NCI-H2171 treated with DMSO at 0.1 percent for 48 hours (cell line): ENCODE measurements around the gene NT5C1B.
"Not testable (repeated sequence)": the region's sequence is repeated elsewhere in the genome, so short reads cannot be mapped to it uniquely, and the experiment has no call there.

Experiments used
- DNase-seq: peaks from one replicate; lab custom pipeline; 2025; lab: John Stamatoyannopoulos, UW

The NT5C1B gene

DNA sequence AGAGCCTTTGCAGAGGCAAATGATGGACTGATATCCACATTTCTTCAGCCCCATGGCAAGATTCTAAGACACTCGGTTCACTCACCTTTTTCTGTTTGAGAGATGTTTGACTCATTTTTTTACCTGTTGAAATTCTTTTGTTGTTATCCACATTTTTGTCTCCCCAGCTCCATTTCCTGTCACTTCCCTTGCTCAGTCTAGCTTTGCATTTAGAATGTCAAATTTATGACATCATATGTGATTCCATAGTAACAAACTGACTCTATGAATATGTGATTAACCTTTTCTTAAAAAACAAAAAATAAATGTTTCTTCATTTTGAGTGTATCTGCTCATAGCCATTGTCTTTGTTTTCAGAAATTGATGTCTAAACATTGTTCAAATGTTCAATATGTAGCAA, at the start of gene NT5C1B:
TSS of gene NT5C1B (minus strand) at position 216 of the 400 bp plus-strand sequence. CDS start at position 115, 101 bp downstream.
- DNase-seq = no peak

DNA sequence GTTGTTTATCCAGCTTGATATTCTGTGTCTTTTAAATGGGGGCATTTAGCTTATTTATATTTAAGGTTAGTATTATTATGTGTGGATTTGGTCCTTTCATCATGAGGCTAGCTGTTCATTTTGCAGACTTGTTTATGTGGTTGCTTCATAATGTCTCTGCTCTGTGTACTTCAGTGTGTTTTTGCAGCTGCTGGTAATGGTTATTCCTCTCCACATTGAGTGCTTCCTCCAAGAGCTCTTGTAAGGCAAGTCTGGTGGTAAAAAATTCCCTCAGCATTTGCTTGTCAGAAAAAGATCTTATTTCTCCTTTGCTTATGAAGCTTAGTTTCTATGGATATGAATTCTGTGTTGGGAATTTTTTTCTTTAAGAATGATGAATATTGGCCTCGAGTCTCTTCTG, 47.8 kb upstream of the NT5C1B start:
- no peak for DNase-seq

DNA sequence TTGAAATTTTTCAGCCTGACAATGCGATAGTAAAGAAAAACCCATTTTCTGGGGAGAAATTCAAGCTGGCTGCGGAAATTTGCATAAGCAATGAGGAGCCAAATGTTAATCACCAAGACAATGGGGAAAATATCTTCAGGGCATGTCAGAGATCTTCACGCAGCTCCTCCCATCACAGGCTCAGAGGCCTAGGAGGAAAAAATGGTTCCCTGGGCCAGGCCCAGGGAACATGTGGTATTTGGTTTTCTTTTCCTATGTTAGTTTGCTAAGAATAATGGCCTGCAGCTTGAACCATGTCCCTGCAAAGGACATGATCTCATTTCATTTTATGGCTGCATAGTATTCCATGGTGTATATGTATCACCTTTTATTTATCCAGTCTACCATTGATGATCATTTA, 43.3 kb upstream of the NT5C1B start:
- not testable (repeated sequence) for DNase-seq

DNA sequence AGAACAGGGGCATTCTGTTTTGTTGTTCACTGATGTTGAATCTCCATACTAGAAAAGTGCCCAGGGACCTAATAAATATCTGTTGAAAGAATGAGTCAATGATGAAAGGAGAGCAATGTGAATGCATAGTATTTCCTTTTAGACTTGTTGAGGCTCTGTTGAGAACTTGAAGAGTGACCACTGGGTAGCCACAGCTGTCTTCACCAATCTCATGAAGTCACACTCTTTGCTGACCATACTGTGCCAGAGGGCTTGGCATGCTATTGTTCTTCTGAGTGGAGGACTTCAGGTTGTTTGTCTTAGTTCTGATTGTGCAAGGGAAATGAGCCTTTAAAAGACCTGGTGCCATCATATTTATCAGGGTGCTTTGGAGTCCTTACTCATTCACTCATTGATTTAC, 41.6 kb upstream of the NT5C1B start:
- no peak for DNase-seq

DNA sequence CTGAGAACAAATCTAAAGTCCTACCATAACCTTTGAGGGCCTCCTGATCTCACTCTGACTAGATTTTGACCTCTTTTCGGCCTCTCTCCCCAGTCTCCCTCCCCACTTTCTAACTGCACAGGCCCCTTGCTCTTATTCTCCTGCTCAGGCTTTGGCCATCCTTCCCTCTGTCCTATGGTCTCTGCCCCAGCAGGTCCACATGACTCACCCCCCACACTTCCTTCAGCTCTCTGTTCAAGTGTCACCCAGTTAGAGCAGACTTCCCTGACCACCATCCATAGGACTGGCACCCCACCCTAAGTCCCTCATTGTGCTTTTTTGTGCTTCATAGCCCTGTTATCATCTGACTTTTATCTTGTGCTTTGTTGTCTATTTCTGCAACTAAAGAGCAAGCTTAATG, 41.2 kb upstream of the NT5C1B start:
- DNase-seq = no peak

DNA sequence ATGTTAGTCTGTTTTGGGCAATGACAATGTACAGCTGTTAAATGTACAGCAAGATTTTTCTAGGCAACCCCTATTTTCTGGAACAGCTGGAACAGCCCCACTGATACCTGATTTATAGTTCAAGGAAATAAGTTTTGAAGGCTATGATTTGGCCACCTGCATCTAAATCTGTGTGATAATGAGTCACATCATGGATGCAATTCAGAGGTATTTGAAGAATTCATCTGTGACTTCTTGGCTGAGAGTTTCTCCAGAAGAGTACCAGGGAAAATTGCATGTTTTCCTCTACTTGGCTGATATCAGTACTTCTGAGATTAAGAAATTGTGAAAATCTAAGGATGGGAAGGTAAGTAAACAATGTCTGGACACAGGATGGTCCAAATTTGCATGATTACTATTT, 40.7 kb upstream of the NT5C1B start:
- DNase-seq = no peak

DNA sequence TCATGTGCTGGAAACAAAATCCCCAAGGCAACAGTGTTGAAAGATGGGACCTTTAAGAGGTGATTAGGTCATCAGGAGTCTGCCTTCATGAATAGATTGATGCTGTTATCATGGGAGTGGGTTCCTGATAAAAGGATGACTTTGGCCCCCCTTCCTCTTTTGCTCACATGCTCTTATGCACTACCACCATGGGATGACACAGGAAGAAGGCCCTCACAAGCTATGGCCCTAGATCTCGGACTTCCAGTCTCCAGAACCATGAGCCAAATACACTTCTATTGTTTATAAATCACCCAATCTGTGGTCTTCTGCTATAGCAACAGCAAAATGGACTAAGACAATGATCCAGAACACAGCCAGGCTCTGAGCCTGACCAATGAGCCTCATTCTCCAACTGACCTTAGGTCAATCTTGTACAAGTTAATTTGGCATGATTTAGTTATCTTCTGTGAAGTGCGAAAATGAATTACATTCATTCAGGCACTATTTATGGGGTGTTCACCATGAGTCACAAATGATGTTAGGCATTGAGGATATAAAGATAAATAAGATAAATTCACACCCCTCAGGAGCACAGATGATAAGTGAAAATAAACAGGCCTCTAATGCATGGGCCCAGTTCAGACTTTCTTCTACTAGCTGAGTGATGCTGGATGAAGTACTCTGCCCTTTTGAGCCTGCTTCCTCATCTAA, 37.7 kb upstream of the NT5C1B start:
- DNase-seq = no peak

DNA sequence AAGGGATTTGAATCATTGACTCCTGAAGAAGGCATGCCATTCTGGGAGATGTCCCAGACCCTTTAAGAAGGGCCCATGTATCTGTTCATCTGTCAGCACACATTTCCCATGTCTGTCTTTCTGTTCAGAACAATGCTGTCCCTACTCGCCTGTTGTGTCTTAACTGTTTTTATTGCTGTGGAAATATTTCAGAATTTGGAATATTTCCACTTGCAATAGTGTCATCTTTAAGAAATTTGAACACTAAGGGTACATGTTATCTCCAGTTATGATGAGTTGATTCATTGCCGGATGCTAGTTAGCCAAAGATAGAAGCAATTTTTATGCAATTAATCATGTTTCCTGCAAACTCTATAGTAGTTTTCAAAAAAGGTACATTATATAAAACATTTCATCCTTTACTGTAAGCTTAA, 36.9 kb upstream of the NT5C1B start:
- no peak for DNase-seq

DNA sequence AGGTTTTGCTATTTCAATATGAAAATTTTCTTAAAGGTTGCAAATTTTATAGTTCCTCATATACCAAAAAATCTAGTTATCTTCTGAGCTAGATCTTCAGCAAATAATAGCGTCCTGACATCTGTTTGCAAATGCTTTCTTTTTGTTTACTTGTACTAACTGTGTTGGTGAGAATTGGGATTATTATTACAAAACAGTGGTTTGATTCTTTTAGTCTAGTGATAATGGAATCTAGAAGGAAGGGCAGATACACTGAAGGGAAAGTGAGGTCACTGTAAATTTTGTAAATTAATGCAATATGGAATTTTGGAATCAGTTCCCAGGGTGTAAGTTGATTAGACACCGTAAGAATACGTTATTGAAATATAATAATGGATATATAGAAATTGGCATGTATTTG, 36.2 kb upstream of the NT5C1B start:
- no peak for DNase-seq

DNA sequence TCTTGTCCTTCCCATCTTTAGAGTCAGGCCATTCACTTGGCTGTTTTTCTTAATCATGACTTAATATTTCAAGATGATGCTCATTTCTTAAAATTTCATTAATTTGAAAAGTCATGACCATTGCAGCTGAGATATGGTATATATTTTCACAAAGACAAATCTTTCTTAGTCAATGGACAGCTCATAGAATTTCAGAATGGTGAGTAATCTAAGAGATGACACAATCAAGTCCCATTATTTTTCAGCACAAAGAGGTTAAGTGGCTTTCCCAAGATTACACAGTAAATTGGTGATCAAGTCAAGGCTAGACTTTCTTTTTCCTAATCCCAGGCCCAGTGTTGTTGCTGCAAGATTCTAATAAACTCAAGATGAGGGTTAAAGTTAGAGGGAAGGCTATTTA, 34.4 kb upstream of the NT5C1B start:
- no peak for DNase-seq

DNA sequence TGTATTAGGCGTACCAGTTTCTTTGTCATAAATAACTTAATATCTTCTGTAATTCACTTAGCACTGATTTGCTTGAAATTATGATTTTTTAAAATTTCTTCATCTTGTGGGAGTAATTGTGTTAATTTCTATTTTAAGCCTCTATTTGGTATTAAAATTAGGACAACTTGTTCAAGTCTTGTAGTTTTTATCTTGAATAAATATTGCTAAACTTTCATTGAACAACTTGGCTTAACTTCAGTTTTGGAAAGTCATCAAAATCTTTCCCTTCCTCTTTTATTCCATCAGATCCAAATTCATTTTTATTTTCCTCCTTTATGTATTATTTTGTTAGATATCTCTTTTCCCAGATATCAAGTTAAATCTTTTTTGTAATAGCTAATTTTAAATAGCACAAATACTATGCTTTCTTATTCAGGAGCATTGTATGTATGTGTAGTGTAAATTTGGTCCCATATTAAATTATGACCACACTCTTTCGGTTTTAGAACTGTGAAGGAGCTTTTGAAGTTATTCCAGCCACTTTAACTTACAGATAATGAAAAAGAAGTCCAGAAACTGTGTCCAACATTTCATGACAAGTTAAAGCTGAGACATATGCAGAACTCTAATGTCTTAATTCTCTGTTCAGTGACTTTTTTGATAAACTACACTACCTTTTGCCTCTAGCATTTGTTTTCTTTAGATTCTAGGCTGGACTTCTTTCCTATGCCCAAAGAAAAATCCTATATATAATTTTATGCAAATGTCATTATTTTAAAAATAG, 31.7 kb upstream of the NT5C1B start:
- no peak for DNase-seq

DNA sequence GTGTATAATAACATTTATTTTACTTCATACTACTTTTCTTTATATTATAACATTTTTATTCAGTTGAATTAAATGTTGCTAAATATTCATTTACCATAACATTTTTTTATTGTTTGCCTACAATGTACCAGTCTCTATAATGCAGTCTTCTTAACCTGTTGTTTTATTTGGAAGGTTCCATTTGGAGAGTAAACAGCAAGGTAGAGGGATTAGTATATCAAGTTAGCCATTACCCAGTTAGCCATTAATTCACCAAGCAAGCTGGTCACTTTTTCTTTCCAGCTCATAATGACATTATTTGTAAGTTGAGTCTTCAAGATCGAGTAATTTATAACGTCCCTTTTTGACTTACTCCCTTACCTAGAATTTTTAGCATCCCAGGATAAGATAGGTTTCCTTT, 29.7 kb upstream of the NT5C1B start:
- no peak for DNase-seq

DNA sequence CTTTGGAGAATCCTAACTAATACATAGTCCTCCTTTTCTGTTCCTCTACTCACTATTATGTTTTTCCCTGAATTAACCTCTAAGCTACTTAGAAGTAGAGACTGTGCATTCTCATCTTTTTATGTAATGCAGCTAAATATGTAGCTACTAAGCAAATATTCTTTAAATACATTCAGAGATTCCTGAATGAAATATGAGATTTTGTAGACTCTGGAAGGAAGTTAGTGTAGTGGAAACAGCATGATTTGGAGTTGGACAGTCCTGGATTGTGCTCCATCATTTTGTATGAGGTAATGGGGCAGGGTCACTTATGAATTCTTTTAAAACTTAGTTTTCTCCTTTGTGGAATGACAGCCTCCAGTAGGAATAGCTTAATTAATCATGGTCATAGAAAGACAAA, 24.7 kb upstream of the NT5C1B start:
- DNase-seq = no peak

DNA sequence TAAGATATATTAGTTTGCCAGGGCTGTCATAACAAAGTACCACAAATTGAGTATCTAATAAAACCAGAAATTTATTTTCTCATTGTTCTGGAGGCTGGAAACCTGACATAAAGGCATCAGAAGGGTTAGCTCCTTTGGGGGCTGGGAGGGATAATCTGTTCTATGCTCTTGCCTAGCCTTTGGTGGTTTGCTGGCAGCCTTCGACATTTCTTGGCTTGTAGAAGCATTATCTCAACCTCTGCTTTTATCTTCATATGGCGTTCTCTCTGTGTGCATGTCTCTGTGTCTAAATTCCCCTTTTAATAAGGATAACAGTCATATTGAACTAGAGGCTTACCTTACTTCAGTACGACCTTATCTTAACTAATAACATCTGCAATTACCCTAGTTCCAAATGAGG, 22.8 kb upstream of the NT5C1B start:
- no peak for DNase-seq

DNA sequence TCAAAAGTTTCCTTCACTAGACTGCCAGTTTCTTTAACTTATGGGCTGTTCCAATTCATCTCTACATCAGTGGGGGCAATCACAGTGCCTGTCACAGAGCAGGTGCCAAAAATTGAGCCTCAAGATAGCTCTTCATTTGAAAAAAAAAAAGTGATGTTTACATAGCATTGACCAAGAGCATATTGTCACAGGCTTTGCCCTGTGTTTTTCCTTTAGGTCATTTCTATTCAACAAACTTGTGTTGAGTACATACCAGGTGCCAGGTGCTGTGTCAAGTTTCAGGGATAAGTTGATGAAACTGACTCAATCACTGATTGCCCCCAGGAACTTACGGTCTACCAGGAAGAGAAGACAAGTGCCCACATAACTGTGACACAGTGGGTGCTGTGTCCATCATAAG, 22.2 kb upstream of the NT5C1B start:
- DNase-seq = no peak

DNA sequence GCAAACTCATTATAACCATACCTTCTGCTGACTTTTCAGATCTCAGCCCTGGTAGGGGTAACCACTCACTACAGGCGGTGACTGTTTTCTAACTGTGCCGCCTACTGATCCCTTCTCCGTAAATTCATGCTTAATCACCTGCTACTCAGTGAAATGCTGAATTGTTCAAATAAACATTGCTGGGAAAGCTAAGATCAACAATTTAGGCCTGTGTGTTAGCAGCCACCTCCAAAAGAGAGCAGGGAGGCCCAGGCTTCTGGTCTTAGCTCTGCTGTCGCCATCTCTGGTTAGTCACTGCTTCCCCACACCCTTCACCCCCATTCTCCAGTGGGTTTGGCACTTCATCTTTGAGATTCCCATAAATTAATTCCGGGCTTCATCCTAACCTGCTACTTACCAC, 21.8 kb upstream of the NT5C1B start:
- DNase-seq = no peak

DNA sequence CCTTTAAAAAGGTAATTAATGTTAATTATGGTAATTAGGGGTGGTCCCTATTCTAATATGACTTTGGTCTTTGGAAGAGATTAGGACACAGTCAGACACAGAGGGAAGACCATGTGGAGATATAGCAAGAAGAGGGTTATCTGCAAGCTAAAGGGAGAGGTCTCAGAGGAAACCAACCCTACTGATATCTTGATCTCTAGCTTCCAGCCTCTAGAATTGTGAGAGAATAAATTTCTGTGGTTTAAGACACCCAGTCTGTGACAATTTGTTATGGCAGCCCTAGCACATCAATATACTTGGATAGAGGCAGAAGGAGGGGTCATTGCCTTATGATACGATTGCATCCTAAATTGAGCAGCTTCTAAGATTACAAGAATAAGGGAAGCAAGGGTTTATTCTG, 21.3 kb upstream of the NT5C1B start:
- DNase-seq = no peak

DNA sequence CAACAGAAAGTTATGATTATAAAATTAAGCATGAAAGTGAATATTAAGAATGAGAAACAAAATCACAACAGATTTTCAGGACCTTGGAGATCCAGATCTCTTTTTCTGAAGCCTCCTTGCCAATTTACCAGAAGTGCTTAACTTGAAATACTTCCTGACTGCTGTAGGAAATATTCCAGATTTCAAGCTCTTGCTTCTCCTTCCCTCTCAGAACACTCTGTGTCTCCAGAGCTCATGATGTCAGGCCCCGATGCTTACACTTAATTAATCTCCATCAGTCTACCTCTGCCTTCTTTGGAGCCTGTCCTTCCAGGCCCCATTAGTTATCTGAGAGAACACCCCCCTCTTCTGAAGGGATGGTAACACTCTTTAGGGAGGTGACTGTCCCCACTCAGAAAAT, 20.7 kb upstream of the NT5C1B start:
- no peak for DNase-seq

DNA sequence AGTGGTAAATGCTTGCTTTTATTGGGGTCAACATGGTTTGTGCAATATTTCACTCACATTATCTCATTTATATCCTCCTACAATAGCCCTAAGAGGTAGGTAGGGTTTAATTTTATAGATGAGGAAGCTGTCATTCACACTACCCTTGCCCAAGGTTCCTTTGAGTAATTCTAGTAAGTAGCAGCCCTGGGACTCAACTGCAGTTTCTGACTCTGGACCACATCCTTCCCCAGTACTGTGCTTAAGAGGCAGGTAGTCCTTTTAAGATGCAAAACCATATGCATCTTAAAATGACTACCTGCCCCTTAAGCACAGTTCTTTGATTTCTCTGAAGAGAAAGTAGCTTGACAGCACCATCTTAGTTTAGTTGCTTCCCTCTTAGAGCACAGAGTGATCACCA, 15.7 kb upstream of the NT5C1B start:
- DNase-seq = no peak

DNA sequence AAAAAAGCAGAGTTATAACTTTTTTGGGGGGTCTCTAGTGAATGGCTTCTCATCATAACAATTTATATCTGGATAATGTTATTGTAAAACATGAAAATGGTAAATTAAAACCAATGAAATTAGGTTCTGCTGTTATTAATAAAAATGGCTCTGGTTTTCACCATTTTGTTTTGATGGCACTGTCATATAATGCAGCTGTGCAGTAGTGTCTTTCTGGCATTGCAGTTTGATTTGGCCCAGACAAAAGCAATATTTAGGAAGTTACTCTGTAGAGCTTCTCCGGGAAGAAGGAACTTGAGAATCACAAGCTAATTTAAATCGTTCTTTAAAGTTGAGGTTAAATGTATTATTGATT, 15.1 kb upstream of the NT5C1B start:
- DNase-seq = no peak

DNA sequence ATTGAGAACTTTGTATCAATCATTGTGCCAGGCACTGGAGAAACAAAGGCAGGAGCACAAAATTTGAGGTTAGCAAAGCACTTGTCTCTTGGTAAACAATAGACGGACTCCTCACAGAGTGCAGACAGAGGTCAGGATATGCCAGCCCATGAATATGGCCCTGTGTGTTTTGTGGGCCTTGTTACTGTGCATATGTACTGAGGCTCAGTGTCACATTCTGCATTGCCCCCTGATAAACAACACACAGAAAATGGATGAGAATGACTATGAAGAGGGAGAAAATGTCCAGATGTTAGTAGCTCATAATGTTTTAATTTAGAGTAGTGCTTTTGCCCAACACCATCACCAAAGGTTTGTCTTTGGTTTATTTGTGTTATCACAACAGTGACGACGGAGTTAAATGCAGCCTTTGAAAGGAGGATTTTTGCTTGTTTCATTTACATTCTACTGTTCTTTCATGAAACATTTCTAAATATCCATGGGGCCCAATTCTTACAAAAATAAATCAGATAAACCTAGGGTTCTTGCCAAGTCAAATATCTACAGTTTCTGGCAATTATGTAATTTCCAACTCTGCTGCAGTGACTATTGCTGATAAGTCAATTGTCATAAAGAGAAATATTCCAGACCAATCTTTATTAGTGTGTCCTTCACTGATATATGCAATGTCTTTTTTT, 14.6 kb upstream of the NT5C1B start:
- DNase-seq = no peak

DNA sequence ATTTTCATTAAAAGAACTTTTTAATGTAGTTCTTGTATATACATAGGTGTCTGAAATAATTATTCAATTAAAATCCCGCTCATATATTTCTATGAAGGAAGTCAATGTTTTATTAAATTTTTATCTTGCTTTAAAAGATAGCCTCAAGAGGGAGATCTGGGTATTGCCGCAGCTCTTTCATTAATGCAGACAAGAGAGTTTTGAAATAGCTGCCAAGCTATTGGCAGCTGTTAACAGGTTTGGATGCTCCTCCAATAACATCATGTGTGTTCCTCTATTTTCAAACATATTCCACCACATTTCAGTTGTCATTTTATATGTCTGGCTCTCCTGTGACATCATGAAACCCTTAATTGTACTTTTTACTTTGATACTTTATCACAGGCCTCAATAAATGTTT, 12.9 kb upstream of the NT5C1B start:
- DNase-seq = no peak

DNA sequence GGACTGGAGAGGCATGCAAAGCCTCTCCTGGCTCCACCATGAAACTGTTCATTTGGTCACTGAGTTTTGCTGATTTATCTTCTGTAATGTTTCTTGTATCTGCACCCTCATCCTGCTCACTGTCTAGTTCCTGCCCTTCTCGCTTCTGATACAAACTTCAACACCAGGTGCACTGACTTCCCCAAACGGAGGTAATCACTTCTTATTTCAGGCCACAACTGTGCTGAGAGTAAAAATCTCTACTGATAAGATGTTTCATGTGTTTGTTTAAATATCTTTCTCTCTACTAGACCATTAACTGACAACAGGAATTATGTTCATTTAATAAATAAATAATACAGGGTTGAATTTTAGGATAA, 10.9 kb upstream of the NT5C1B start:
- DNase-seq = no peak
